Measurements from ENCODE around the gene TEX53. TPM values are rescaled to one million over a fixed set of nuclear protein-coding genes. Genes with fewer than 3 reads are reported as not detected.

TEX53 gene
- total RNA-seq, 1 experiment from 2014 or later = not detected

DNA sequence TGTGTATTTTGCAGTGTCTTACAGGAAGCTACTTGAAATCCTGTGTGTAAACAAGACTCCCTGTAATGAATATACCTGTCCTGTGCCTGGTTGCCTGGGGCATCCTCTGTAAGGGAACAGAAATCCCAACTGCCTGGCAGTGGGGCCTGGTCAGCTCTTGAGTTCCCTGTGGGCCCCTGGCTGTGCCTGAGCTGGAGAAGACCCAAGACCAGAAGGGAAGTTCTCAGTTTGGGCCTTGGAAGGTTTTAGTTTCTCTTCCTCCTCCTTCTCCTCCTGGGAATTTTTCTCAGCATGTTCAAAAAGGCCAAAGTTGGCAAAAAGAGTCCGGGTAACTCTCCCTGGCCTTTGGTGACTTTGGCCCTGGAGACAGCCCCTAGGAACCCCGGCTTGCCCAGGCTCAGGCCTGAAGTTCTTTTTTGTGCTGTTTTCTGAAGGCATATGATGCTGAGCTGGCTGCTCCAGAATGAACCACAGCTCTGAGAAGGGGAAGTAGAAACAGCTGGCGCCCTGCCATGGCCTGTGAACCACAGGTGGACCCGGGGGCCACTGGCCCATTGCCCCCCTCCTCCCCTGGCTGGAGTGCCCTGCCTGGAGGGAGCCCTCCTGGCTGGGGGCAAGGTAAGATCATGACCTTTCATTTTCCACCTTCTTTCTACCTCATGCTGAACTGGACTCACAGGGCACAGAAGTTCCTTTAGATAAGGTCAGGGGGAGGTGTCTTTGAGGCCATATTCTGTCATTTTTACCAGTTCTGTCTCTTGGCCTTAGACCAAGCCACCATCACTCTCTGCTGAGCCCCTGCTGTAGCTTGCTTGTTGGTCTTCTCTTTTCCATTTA, 40.7 kb downstream of the TEX53 start:
- Mint-ChIP-seq H3K9me3 (ENCODE audit: low read depth, unreplicated experiment) (no peaks in the 10 kb centered on the region), H3K27ac (ENCODE audit: unreplicated experiment) (no peak overlapping the region), H3K4me1 (ENCODE audit: low read depth, unreplicated experiment) (peaks cover 10% of the 10 kb centered on the region), H3K4me3 (ENCODE audit: low read depth, unreplicated experiment) (no peak overlapping the region), H3K36me3 (ENCODE audit: insufficient read depth, unreplicated experiment) (peaks cover 5% of the 10 kb centered on the region), H3K27me3 (ENCODE audit: unreplicated experiment) (no peaks in the 10 kb centered on the region)
- TF ChIP-seq, protein P1, sequence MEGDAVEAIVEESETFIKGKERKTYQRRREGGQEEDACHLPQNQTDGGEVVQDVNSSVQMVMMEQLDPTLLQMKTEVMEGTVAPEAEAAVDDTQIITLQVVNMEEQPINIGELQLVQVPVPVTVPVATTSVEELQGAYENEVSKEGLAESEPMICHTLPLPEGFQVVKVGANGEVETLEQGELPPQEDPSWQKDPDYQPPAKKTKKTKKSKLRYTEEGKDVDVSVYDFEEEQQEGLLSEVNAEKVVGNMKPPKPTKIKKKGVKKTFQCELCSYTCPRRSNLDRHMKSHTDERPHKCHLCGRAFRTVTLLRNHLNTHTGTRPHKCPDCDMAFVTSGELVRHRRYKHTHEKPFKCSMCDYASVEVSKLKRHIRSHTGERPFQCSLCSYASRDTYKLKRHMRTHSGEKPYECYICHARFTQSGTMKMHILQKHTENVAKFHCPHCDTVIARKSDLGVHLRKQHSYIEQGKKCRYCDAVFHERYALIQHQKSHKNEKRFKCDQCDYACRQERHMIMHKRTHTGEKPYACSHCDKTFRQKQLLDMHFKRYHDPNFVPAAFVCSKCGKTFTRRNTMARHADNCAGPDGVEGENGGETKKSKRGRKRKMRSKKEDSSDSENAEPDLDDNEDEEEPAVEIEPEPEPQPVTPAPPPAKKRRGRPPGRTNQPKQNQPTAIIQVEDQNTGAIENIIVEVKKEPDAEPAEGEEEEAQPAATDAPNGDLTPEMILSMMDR (IDR thresholded peaks at IDR 0.05; ENCODE audit: unreplicated experiment) = no peak
- intact Hi-C loops (cut with micrococcal nuclease; ENCODE audit: unreplicated experiment) = no loop called here
- CTCF ChIA-PET = interaction anchor here (1.1 kb wide), 1 partner anchor 12 kb away, joined by 4 read pairs; no protein-coding TSS in a partner anchor
- BruUV-seq (replicated peaks) = no TSS peak
- no peak for DNase-seq

DNA sequence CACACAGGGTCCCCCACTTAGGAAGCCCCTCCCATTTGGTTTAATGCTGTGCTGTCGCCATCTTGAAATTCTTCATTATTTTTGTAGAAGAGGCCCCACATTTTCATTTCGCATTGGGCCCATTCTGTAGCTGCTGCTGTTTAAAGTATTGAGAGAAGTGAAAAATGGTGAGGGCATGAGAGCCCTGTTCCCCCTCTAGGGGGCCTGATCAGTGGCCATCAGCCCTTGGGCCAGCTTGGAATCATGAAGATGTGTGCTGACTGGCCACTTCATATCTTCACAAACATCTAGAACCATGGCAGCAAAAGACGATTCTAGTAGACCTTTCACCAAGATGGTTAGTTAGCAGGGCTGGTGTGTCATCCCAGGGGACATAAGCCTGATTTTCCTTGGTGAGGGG, 43.2 kb downstream of the TEX53 start:
- no TSS peak for BruUV-seq (replicated peaks)
- Mint-ChIP-seq H3K4me3 (ENCODE audit: low read depth, unreplicated experiment) (no peak overlapping the region), H3K36me3 (ENCODE audit: insufficient read depth, unreplicated experiment) (peaks cover 17% of the 10 kb centered on the region), H3K27ac (ENCODE audit: unreplicated experiment) (no peak overlapping the region), H3K9me3 (ENCODE audit: low read depth, unreplicated experiment) (no peaks in the 10 kb centered on the region), H3K4me1 (ENCODE audit: low read depth, unreplicated experiment) (no peaks in the 10 kb centered on the region), H3K27me3 (ENCODE audit: unreplicated experiment) (no peaks in the 10 kb centered on the region)
- no peak for DNase-seq
- intact Hi-C loops (cut with micrococcal nuclease; ENCODE audit: unreplicated experiment) = no loop called here
- TF ChIP-seq, protein P1 (IDR thresholded peaks at IDR 0.05; ENCODE audit: unreplicated experiment) = no peak
- CTCF ChIA-PET = interaction anchor here (0.6 kb wide), 1 partner anchor 26 kb away, joined by 3 read pairs; no protein-coding TSS in a partner anchor

DNA sequence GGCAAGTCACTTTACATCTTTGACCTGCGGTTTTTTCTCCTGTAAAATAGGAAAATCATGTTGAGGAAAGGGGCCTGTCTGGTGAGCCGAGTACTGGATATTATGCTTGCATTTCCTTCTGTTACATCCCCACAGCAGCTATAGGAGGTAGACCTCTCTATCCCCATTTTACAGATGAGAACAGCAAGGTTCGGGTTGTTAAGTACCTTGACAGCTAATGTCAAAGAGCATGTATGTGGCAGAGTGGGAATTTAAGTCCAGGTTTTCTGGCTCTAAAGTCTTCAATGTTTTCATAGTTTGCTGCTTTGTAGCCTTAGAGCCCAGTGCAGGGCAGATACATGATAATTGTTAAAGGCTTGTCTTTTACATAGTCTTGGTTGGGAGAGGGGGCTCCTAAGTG, 43.7 kb downstream of the TEX53 start:
- no peak for DNase-seq
- peaks cover 19% of the 10 kb centered on the region for H3K36me3 Mint-ChIP-seq (ENCODE audit: insufficient read depth, unreplicated experiment)
- H3K27me3 Mint-ChIP-seq (ENCODE audit: unreplicated experiment) = no peaks in the 10 kb centered on the region
- H3K9me3 Mint-ChIP-seq (ENCODE audit: low read depth, unreplicated experiment) = no peaks in the 10 kb centered on the region
- no peaks in the 10 kb centered on the region for H3K4me1 Mint-ChIP-seq (ENCODE audit: low read depth, unreplicated experiment)
- H3K4me3 Mint-ChIP-seq (ENCODE audit: low read depth, unreplicated experiment) = no peak overlapping the region
- CTCF ChIA-PET = interaction anchor here (0.6 kb wide), 1 partner anchor 26 kb away, joined by 3 read pairs; no protein-coding TSS in a partner anchor
- intact Hi-C loops (cut with micrococcal nuclease; ENCODE audit: unreplicated experiment) = no loop called here
- no TSS peak for BruUV-seq (replicated peaks)
- no peak overlapping the region for H3K27ac Mint-ChIP-seq (ENCODE audit: unreplicated experiment)
- TF ChIP-seq, protein P1 (IDR thresholded peaks at IDR 0.05; ENCODE audit: unreplicated experiment) = no peak

DNA sequence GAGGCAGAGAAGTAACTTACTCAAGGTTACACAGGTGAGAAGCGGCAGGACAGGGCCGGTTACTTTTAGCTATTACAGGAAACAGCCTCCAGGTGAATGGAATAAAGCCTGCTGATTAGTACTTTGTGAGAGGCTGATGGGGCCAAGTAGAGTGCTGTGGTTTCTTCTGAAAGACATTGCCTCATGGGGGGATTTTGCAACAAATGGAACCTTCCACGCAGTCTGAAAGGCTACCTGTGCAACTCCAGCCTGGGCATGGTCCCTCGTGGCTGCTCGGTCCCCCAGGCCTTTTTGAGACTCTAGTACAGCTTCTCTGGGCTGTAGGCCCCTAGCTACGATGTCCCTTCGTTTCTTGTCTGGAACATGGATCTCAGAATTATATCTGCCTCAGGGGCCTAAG, 44.5 kb downstream of the TEX53 start:
- Mint-ChIP-seq H3K36me3 (ENCODE audit: insufficient read depth, unreplicated experiment) (peaks cover 19% of the 10 kb centered on the region), H3K4me3 (ENCODE audit: low read depth, unreplicated experiment) (no peak overlapping the region), H3K4me1 (ENCODE audit: low read depth, unreplicated experiment) (no peaks in the 10 kb centered on the region), H3K27ac (ENCODE audit: unreplicated experiment) (no peak overlapping the region), H3K9me3 (ENCODE audit: low read depth, unreplicated experiment) (no peaks in the 10 kb centered on the region), H3K27me3 (ENCODE audit: unreplicated experiment) (no peaks in the 10 kb centered on the region)
- no TSS peak for BruUV-seq (replicated peaks)
- DNase-seq = no peak
- TF ChIP-seq, protein P1 (IDR thresholded peaks at IDR 0.05; ENCODE audit: unreplicated experiment) = no peak
- CTCF ChIA-PET = interaction anchor here (0.6 to 0.8 kb wide), 2 partner anchors 41 to 75 kb away, joined by 3 read pairs; no protein-coding TSS in a partner anchor
- intact Hi-C loops (cut with micrococcal nuclease; ENCODE audit: unreplicated experiment) = no loop called here
